IMR-90 (cell line): ENCODE results near the gene CDH2. TPM values are rescaled to one million over a fixed set of nuclear protein-coding genes. Genes with fewer than 3 reads are reported as not detected.

Experiments used
- ATAC-seq: fragments of 200-7000 bp; cut with Tn5 transposase; 2 replicates; pipeline ENCODE4 v1.9.1; 2020; ENCODE audit warnings: low read depth, mild to moderate bottlenecking, moderate library complexity
- BruUV-seq: library from RNA; stranded (reverse); fragments of 400-500 nt; replicated peaks from 2 replicates; lab custom pipeline; 2021; lab: Mats Ljungman, UMichigan
- CTCF ChIA-PET: fragments of 300-600 bp; formaldehyde crosslinking; extraction: SDS; loops from one replicate; lab custom pipeline; 2021; ENCODE audit warnings: antibody characterized with exemption; lab: Yijun Ruan, JAX
- POLR2A ChIA-PET: fragments of 300-600 bp; sonication (Branson Sonifier 250); formaldehyde crosslinking; loops from one replicate; lab custom pipeline; 2022; ENCODE audit warnings: antibody characterized with exemption; ENCODE audit not compliant: unreplicated experiment; lab: Charles Lee
- DNase-seq: peaks from one replicate; pipeline ENCODE4 v3.0.0; 2013
- H2AFZ ChIP-seq: replicated peaks from 2 replicates; pipeline ENCODE3; 2013; ENCODE audit warnings: low read length, mild to moderate bottlenecking; ENCODE audit not compliant: poor library complexity
- H2AK5ac ChIP-seq: 2 replicates; pipeline ENCODE4 v1.6.1; 2013; ENCODE audit warnings: low read depth, low read length, inconsistent platforms
- H2AK9ac ChIP-seq: replicated peaks from 2 replicates; pipeline ENCODE3; 2013; ENCODE audit warnings: mild to moderate bottlenecking, low read depth, low read length, moderate library complexity; ENCODE audit not compliant: poor library complexity
- H2BK120ac ChIP-seq: 2 replicates; pipeline ENCODE4 v1.6.1; 2013; ENCODE audit warnings: low read depth, low read length, inconsistent platforms
- H2BK15ac ChIP-seq: 3 replicates; pipeline ENCODE4 v1.6.1; 2013; ENCODE audit warnings: low read depth, low read length, inconsistent platforms
- H2BK20ac ChIP-seq: 2 replicates; pipeline ENCODE4 v1.6.1; 2013; ENCODE audit warnings: low read depth, mild to moderate bottlenecking, inconsistent platforms, low read length, moderate library complexity
- H2BK5ac ChIP-seq: 2 replicates; pipeline ENCODE4 v1.6.1; 2013; ENCODE audit warnings: mild to moderate bottlenecking, low read depth, low read length, inconsistent platforms; ENCODE audit not compliant: poor library complexity, severe bottlenecking
- H3K14ac ChIP-seq: replicated peaks from 2 replicates; pipeline ENCODE4 v1.6.1; 2013; ENCODE audit warnings: low read depth, low read length, inconsistent platforms
- H3K18ac ChIP-seq: 2 replicates; pipeline ENCODE4 v1.6.1; 2013; ENCODE audit warnings: low read depth, low read length, control low read depth
- H3K23ac ChIP-seq: 2 replicates; pipeline ENCODE4 v1.6.1; 2013; ENCODE audit warnings: low read depth, low read length, inconsistent platforms
- H3K27ac ChIP-seq: 2 replicates; pipeline ENCODE4 v1.5.1; 2013; ENCODE audit warnings: mild to moderate bottlenecking, control low read depth, low read length; ENCODE audit not compliant: insufficient read depth
- H3K27me3 ChIP-seq: 2 replicates; pipeline ENCODE4 v1.6.1; 2013; ENCODE audit warnings: low read length; ENCODE audit not compliant: control insufficient read depth, insufficient read depth
- H3K36me3 ChIP-seq: 2 replicates; pipeline ENCODE4 v1.6.1; 2013; ENCODE audit warnings: low read length, mixed read lengths; ENCODE audit not compliant: control insufficient read depth, insufficient read depth
- H3K4ac ChIP-seq: 2 replicates; pipeline ENCODE4 v1.6.1; 2013; ENCODE audit warnings: low read depth, low read length, inconsistent platforms
- H3K4me1 ChIP-seq: 2 replicates; pipeline ENCODE4 v1.6.1; 2013; ENCODE audit warnings: low read length, mixed read lengths; ENCODE audit not compliant: control insufficient read depth, insufficient read depth
- H3K4me2 ChIP-seq: 2 replicates; pipeline ENCODE4 v1.6.1; 2013; ENCODE audit warnings: low read depth, mild to moderate bottlenecking, control low read depth, low read length, moderate library complexity
- H3K4me3 ChIP-seq: 2 replicates; pipeline ENCODE4 v1.5.1; 2013; ENCODE audit warnings: low read depth, mild to moderate bottlenecking, control low read depth, low read length, moderate library complexity; ENCODE audit not compliant: insufficient read depth
- H3K56ac ChIP-seq: 2 replicates; pipeline ENCODE4 v1.6.1; 2013; ENCODE audit warnings: low read length, inconsistent platforms; ENCODE audit not compliant: insufficient read depth; ENCODE audit errors: extremely low read depth
- H3K79me1 ChIP-seq, 2 experiments: 2 replicates each; pipeline ENCODE4 v1.6.1; 2013; ENCODE audit warnings: low read length in 2 of 2, inconsistent platforms in 1 of 2, low read depth in 1 of 2
- H3K9ac ChIP-seq: 2 replicates; pipeline ENCODE4 v1.6.1; 2013; ENCODE audit warnings: low read depth, low read length, control low read depth
- H3K9me1 ChIP-seq: 2 replicates; pipeline ENCODE4 v1.6.1; 2013; ENCODE audit warnings: low read length, inconsistent platforms; ENCODE audit not compliant: insufficient read depth
- H3K9me3 ChIP-seq: 2 replicates; pipeline ENCODE4 v1.6.1; 2013; ENCODE audit warnings: low read length; ENCODE audit not compliant: control insufficient read depth, insufficient read depth
- H4K20me1 ChIP-seq: 2 replicates; pipeline ENCODE4 v1.6.1; 2013; ENCODE audit warnings: low read length, inconsistent platforms; ENCODE audit not compliant: insufficient read depth
- H4K5ac ChIP-seq: 2 replicates; pipeline ENCODE4 v1.6.1; 2013; ENCODE audit warnings: mild to moderate bottlenecking, low read depth, low read length, control low read depth
- H4K8ac ChIP-seq, 2 experiments: 2 replicates each; pipeline ENCODE4 v1.6.1; 2013; ENCODE audit warnings: low read depth in 2 of 2, low read length in 2 of 2, control low read depth in 1 of 2, inconsistent platforms in 1 of 2
- H4K91ac ChIP-seq: 2 replicates; pipeline ENCODE4 v1.6.1; 2013; ENCODE audit warnings: low read depth, low read length, inconsistent platforms; ENCODE audit not compliant: insufficient read depth
- FOS ChIP-seq: fragments of 150-350 bp; IDR thresholded peaks from 2 replicates; pipeline ENCODE4 v1.6.1; 2016; ENCODE audit warnings: low read depth, low read length
- MAZ ChIP-seq: IDR thresholded peaks from 2 replicates; pipeline ENCODE4 v1.6.1; 2012; ENCODE audit warnings: low read depth, mild to moderate bottlenecking, low read length, improper control_type of control experiment, moderate library complexity, borderline replicate concordance
- RAD21 ChIP-seq: IDR thresholded peaks from 2 replicates; pipeline ENCODE4 v1.6.1; 2012; ENCODE audit warnings: low read length, improper control_type of control experiment
- SMC3 ChIP-seq: fragments of 150-350 bp; IDR thresholded peaks from 2 replicates; pipeline ENCODE4 v1.6.1; 2016; ENCODE audit warnings: low read depth, mild to moderate bottlenecking, antibody characterized with exemption, low read length, moderate library complexity
- WGBS, 2 experiments: methylation state at CpG; one replicate each; pipeline versions ENCODE4 v1.1.5 to v1.1.7; 2013; ENCODE audit warnings: missing lambda C conversion rate in 2 of 2; ENCODE audit not compliant: insufficient read length in 1 of 2; ENCODE audit errors: extremely low coverage in 2 of 2; 5-methylcytosine and 5-hydroxymethylcytosine counted together
- dilution Hi-C: fragments of 300-500 bp; cut with HindIII; formaldehyde crosslinking; loops from one replicate; pipeline ENCODE4 v1.14.3; 2018; ENCODE audit warnings: low sequenced_read_pairs; ENCODE audit not compliant: unreplicated experiment
- in situ Hi-C: fragments of 300-500 bp; cut with MboI; formaldehyde crosslinking; loops from 3 replicates; pipeline ENCODE4 v1.14.3; 2019; ENCODE audit warnings: low sequenced_read_pairs, inconsistent platforms, mixed read lengths
- intact Hi-C: fragments of 100-400 bp; cut with micrococcal nuclease; formaldehyde crosslinking; loops from 2 replicates; pipeline ENCODE4 v1.10.0; 2022
- polyA plus RNA-seq, 3 experiments: library from polyadenylated mRNA; depleted of rRNA; stranded (reverse); fragments of >200 nt; gene quantifications; 2 replicates each; pipeline ENCODE4 v1.2.3, GENCODE V29; 2012; ENCODE audit warnings: low replicate concordance in 1 of 3
- total RNA-seq: library from RNA; depleted of rRNA; stranded (reverse); fragments of >200 nt; gene quantifications from 2 replicates; pipeline ENCODE4 v1.2.3, GENCODE V29; 2012

Gene CDH2
- total and polyA plus RNA-seq, 2 of the 4 experiments (the other 2 are of a cell fraction): 55.6 to 111 TPM

DNA sequence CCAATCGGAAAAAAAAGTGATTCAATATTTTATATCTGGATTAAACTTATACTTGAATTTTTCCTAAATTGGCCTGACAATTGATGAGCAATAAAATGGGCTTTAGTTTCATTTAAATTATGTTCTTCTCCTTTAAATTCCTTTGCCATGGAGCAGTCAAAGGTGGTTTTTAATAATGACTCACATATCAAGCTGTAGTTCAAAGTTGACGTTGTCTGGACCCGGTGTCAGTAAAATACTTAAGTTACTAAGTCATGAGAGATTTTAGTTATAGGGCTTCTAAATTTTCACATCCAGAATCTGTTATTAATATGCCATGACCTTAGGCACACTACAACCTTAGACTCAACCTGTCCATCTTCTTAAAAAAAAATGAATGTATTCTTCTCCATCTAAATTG lies 62.5 kb downstream of the CDH2 start:
- Histone ChIP-seq H3K23ac (no peak overlapping the region), H2AFZ (no peak overlapping the region), H3K79me1 (peaks cover 20 to 43% of the 10 kb centered on the region in 2 experiments), H2BK15ac (no peak overlapping the region; the same call in 2 of the 3 replicates), H3K27me3 (no peaks in the 10 kb centered on the region), H3K9me1 (peaks cover 14% of the 10 kb centered on the region), H3K36me3 (no peaks in the 10 kb centered on the region), H3K4ac (0 out of 2 replicates have a peak overlapping the region, but pooled peaks have one; percentile 56), H3K9me3 (no peaks in the 10 kb centered on the region), H2AK9ac (no peak overlapping the region), H3K4me3 (no peak overlapping the region), H3K27ac (no peak overlapping the region), H2BK5ac (peak overlapping the region; percentile 66), H4K91ac (no peak overlapping the region), H4K8ac (peak overlapping the region; percentile 24 to 61; a peak in 2 of 4 replicates), H3K4me2 (peak overlapping the region; percentile 41; the same call in 1 of the 2 replicates), H2BK120ac (no peak overlapping the region), H3K14ac (no peak overlapping the region), H3K18ac (no peak overlapping the region), H3K56ac (peak overlapping the region; percentile 49; the same call in 1 of the 2 replicates), H3K9ac (no peak overlapping the region), H2BK20ac (no peak overlapping the region), H4K20me1 (no peaks in the 10 kb centered on the region), H3K4me1 (peaks cover 17% of the 10 kb centered on the region), H4K5ac (no peak overlapping the region), H2AK5ac (no peak overlapping the region)
- DNase-seq (peak; percentile 80), ATAC-seq (peak; percentile 21; the same call in 1 of the 2 replicates)
- CTCF ChIA-PET: interaction anchor here (0.6 to 1.2 kb wide), 2 partner anchors 14 to 46 kb away, joined by 3 to 4 read pairs; no protein-coding TSS in a partner anchor
- POLR2A ChIA-PET: no interaction called here
- no CpG with 5 or more reads among the region's 3 CpGs for WGBS, 2 experiments
- dilution Hi-C loops: no loop called here
- in situ Hi-C loops: no loop called here
- TF ChIP-seq RAD21 (no peak), SMC3 (no peak), FOS (peak; percentile 28; the same call in 1 of the 2 replicates), MAZ (no peak)
- intact Hi-C loops: loop anchor here (5.0 kb wide), 2 partner anchors 47 to 63 kb away; partner anchors contain the start of gene CDH2
- no TSS peak for BruUV-seq
